Loucy (cell line): Measurements from ENCODE around the gene ZNF750.
A peak's percentile ranks its signal among the peaks of the same experiment; 100 is the strongest.

Source experiments
- H2AFZ ChIP-seq: fragments of 200-600 bp; sonication (generic); 2 replicates; pipeline ENCODE4 v1.6.0; 2016; ENCODE audit warnings: antibody characterized with exemption, mild to moderate bottlenecking, low read length, moderate library complexity
- H3F3A ChIP-seq: fragments of 200-600 bp; 2 replicates; pipeline ENCODE4 v1.6.0; 2016; ENCODE audit warnings: antibody characterized with exemption, low read depth, mild to moderate bottlenecking
- H3K27me3 ChIP-seq: fragments of 200-600 bp; sonication (generic); 2 replicates; pipeline ENCODE4 v1.6.1; 2014; ENCODE audit warnings: low read length, mild to moderate bottlenecking; ENCODE audit not compliant: insufficient read depth, poor library complexity, severe bottlenecking
- H3K36me3 ChIP-seq: fragments of 200-600 bp; sonication (generic); 2 replicates; pipeline ENCODE4 v1.6.1; 2016; ENCODE audit warnings: low read length; ENCODE audit not compliant: insufficient read depth
- H3K4me1 ChIP-seq: fragments of 200-600 bp; sonication (generic); 2 replicates; pipeline ENCODE4 v1.5.1; 2014; ENCODE audit warnings: low read length, mild to moderate bottlenecking; ENCODE audit not compliant: insufficient read depth, poor library complexity, severe bottlenecking
- H3K4me2 ChIP-seq: fragments of 200-600 bp; sonication (generic); 2 replicates; pipeline ENCODE4 v1.6.0; 2014; ENCODE audit warnings: antibody characterized with exemption, low read length, low read depth, mild to moderate bottlenecking; ENCODE audit not compliant: poor library complexity, severe bottlenecking
- H3K4me3 ChIP-seq: fragments of 200-600 bp; sonication (generic); 2 replicates; pipeline ENCODE4 v1.5.1; 2014; ENCODE audit warnings: low read length, mild to moderate bottlenecking, mixed read lengths; ENCODE audit not compliant: poor library complexity, severe bottlenecking
- H3K79me2 ChIP-seq: fragments of 200-600 bp; sonication (generic); 2 replicates; pipeline ENCODE4 v1.6.1; 2014; ENCODE audit warnings: low read length; ENCODE audit not compliant: insufficient read depth
- H3K9ac ChIP-seq: fragments of 200-600 bp; sonication (generic); 2 replicates; pipeline ENCODE4 v1.6.0; 2014; ENCODE audit warnings: mild to moderate bottlenecking, low read depth, low read length, moderate library complexity; ENCODE audit not compliant: poor library complexity, severe bottlenecking
- H3K9me2 ChIP-seq: fragments of 200-600 bp; sonication (generic); replicated peaks from 2 replicates; pipeline ENCODE4 v1.6.1; 2016; ENCODE audit warnings: low read depth, low read length, mixed read lengths
- H3K9me3 ChIP-seq: fragments of 200-600 bp; sonication (generic); 2 replicates; pipeline ENCODE4 v1.6.1; 2014; ENCODE audit warnings: mild to moderate bottlenecking, antibody characterized with exemption, low read length, low read depth; ENCODE audit not compliant: insufficient read depth
- H4K20me1 ChIP-seq: fragments of 200-600 bp; sonication (generic); 2 replicates; pipeline ENCODE4 v1.6.0; 2014; ENCODE audit warnings: antibody characterized with exemption, low read length, mild to moderate bottlenecking; ENCODE audit not compliant: insufficient read depth, poor library complexity, severe bottlenecking
- EZH2phosphoT487 ChIP-seq: fragments of 200-600 bp; IDR thresholded peaks from 2 replicates; pipeline ENCODE4 v1.6.1; 2018; ENCODE audit warnings: antibody characterized with exemption, mild to moderate bottlenecking, moderate library complexity, borderline replicate concordance
- TF ChIP-seq, protein P1 (sequence below): fragments of 200-600 bp; sonication (generic); conservative IDR thresholded peaks from 2 replicates; pipeline ENCODE4 v1.5.1; 2014; ENCODE audit warnings: mild to moderate bottlenecking, antibody characterized with exemption, low read length

The ZNF750 gene

DNA sequence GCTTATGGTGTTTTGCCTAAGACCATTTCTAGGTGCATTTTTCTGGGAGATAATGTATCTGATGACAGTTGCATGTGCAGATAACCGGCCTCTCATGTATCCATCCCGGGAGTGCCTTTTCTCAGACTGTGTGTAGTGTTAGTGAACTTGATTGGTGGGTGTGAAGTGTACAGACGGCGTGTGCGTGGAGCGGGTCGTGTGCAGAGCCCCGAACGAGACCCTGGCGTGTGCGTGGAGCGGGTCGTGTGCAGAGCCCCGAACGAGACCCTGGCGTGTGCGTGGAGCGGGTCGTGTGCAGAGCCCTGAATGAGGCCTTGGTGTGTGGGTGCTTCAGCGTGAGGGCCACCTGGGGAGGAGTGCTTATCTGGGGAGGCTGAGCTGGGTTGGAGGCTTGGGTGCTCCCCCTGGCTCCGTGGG, 28.9 kb upstream of the ZNF750 start:
- Histone ChIP-seq H3K9me2 (no peaks in the 10 kb centered on the region), H3F3A (peaks cover 6% of the 10 kb centered on the region), H3K9me3 (no peaks in the 10 kb centered on the region), H4K20me1 (peaks cover 48% of the 10 kb centered on the region), H2AFZ (no peak overlapping the region), H3K36me3 (peaks cover 45% of the 10 kb centered on the region; the same call in 1 of the 2 replicates), H3K79me2 (peaks cover 96% of the 10 kb centered on the region), H3K4me2 (no peak overlapping the region), H3K4me1 (peaks cover 39% of the 10 kb centered on the region), H3K9ac (no peak overlapping the region), H3K4me3 (no peak overlapping the region), H3K27me3 (no peaks in the 10 kb centered on the region)
- TF ChIP-seq, protein P1, sequence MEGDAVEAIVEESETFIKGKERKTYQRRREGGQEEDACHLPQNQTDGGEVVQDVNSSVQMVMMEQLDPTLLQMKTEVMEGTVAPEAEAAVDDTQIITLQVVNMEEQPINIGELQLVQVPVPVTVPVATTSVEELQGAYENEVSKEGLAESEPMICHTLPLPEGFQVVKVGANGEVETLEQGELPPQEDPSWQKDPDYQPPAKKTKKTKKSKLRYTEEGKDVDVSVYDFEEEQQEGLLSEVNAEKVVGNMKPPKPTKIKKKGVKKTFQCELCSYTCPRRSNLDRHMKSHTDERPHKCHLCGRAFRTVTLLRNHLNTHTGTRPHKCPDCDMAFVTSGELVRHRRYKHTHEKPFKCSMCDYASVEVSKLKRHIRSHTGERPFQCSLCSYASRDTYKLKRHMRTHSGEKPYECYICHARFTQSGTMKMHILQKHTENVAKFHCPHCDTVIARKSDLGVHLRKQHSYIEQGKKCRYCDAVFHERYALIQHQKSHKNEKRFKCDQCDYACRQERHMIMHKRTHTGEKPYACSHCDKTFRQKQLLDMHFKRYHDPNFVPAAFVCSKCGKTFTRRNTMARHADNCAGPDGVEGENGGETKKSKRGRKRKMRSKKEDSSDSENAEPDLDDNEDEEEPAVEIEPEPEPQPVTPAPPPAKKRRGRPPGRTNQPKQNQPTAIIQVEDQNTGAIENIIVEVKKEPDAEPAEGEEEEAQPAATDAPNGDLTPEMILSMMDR = no peak
- no peak for TF ChIP-seq EZH2phosphoT487

DNA sequence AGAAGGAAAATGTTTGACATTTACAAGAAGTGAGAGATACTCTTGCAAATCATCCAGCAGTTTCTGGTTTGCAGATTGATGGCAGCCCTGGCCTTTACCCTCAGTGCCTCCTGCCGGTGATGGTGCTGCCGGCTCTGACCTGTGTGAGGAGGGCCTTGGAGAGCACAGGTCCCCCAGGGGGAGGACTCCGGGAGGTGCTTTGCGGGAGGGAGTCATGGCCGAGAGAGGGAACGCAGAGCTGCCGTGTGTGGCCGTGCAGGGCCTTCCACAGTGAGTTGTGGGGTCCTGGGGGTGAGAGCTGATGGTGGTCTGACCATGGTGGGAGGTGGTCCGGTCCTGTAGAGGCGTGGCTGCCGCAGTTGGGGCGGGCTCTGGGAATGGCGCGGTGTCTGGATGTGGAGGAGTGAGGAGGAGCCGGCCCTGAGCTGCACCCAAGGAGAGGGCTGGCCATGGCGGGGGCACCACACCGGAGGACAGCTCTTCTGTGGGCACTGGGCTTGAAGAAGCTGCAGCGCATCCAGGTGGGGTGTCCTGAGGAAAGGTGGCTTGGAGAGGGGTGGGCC, 28.0 kb upstream of the ZNF750 start:
- Histone ChIP-seq H3K4me2 (no peak overlapping the region), H3K79me2 (peaks cover 95% of the 10 kb centered on the region), H2AFZ (no peak overlapping the region), H3K27me3 (no peaks in the 10 kb centered on the region), H4K20me1 (peaks cover 40% of the 10 kb centered on the region), H3F3A (peaks cover 11% of the 10 kb centered on the region), H3K4me1 (peaks cover 48% of the 10 kb centered on the region), H3K9me2 (no peaks in the 10 kb centered on the region), H3K9ac (no peak overlapping the region), H3K4me3 (no peak overlapping the region), H3K36me3 (peaks cover 38% of the 10 kb centered on the region; the same call in 1 of the 2 replicates), H3K9me3 (no peaks in the 10 kb centered on the region)
- TF ChIP-seq EZH2phosphoT487 = no peak
- TF ChIP-seq, protein P1 = no peak

DNA sequence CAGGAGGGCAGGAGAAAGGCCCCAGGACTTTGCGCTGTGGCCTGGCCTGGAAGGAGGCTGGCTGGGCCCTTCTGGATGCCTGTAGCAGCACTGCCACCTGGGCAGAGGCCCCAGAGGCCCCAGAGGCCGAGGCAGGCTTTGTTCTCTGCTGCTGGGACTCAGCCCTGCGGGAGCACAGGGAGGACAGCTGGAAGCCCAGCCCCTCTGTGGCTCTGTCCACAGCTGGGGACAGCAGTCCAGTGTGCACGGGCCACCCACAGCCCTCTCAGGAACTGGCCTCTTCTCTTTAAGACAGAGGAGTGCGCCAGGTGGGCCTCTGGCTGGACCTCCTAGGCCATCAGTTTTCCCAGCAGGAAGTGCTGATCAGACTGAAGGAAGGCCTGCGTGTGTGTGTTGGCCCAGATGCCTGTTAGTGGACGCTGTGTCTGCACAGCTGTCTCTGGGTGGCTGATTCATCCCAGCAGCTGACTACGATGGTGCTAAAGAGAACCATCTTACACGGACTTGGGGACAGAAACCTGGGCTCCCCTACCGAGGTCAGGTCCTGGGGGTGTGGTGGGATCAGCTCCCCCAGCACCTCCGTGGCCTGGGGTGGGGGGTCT, 26.9 kb upstream of the ZNF750 start:
- TF ChIP-seq EZH2phosphoT487 = no peak
- TF ChIP-seq, protein P1 = no peak
- Histone ChIP-seq H3K4me2 (peak overlapping the region; percentile 81), H2AFZ (no peak overlapping the region), H3K9me3 (no peaks in the 10 kb centered on the region), H3K79me2 (peaks cover 95% of the 10 kb centered on the region), H3K9me2 (no peaks in the 10 kb centered on the region), H3F3A (peaks cover 11% of the 10 kb centered on the region), H3K36me3 (peaks cover 28% of the 10 kb centered on the region; the same call in 1 of the 2 replicates), H4K20me1 (peaks cover 40% of the 10 kb centered on the region), H3K27me3 (no peaks in the 10 kb centered on the region), H3K4me3 (no peak overlapping the region), H3K4me1 (peaks cover 57% of the 10 kb centered on the region), H3K9ac (peak overlapping the region; percentile 64)
